Gastrocnemius medialis (tissue), 4 donors: ENCODE data around the gene GRIK4.

ENCODE experiments used
- CTCF ChIP-seq, 5 experiments: fragments of 450-650 bp in 3 of 5; fragments of 200-600 bp in 2 of 5; sonication (generic) in 2 of 5; IDR thresholded peaks in 4 of 5; conservative IDR thresholded peaks in 1 of 5; 1 replicate in 4 of 5; 2 replicates in 1 of 5; pipeline ENCODE4 v1.5.1; 2016 to 2019; ENCODE audit warnings: antibody characterized with exemption in 5 of 5, mild to moderate bottlenecking in 3 of 5, moderate library complexity in 3 of 5
- POLR2A ChIP-seq, 2 donors: fragments of 450-650 bp; IDR thresholded peaks; one replicate each; pipeline ENCODE4 v1.6.1; 2017; ENCODE audit warnings: antibody characterized with exemption in 2 of 2, mild to moderate bottlenecking in 2 of 2, moderate library complexity in 2 of 2

DNA sequence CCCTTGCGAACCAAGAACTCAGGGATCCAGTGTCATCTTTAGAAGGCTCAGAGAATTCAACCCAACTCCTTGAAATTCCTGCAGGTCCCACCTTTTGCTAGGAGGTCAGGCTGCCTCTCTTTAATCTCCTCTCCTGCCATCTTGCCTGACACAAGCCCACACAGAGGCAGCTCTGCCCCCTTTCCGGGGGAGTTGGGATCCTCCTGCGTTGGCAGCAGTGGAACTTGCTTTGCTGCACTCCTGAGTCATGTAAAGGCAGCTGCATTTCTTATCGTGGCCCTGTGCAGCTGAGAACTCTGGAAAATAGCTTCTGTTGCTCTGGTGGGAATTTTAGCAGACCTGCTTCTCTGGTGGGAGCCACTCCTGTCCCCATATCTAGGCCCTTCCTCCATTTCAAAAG, 370.0 kb downstream of the GRIK4 start:
- TF ChIP-seq CTCF (IDR thresholded peaks at IDR 0.05 in 4 of 5, conservative IDR thresholded peaks at IDR 0.05 in 1 of 5) = no peak
- TF ChIP-seq POLR2A (IDR thresholded peaks at IDR 0.05) = no peak
